K562 (cell line): Measurements from ENCODE around the gene TXNRD3. TPM values are rescaled to one million over a fixed set of nuclear protein-coding genes. Genes with fewer than 3 reads are reported as not detected.

Source experiments
- ATAC-seq: fragments of 200-7000 bp; cut with Tn5 transposase; 3 replicates; pipeline ENCODE4 v1.9.1; 2020; ENCODE audit warnings: moderate library complexity
- BruUV-seq: library from RNA; stranded (reverse); fragments of 400-500 nt; replicated peaks from 2 replicates; lab custom pipeline; 2021; lab: Mats Ljungman, UMichigan
- CTCF ChIA-PET: fragments of 300-600 bp; formaldehyde crosslinking; extraction: SDS; loops from one replicate; lab custom pipeline; 2021; ENCODE audit warnings: low intra/inter-chr PET ratio; lab: Yijun Ruan, JAX
- POLR2A ChIA-PET: fragments of 300-600, 350-650 bp; sonication (Branson Sonifier 250); formaldehyde crosslinking; extraction: SDS; loops from one replicate; lab custom pipeline; 2021; ENCODE audit warnings: antibody characterized with exemption, inconsistent platforms; lab: Yijun Ruan, JAX
- DNase-seq, 4 experiments: peaks; one replicate each; pipeline versions ENCODE4 v3.0.0 to v3.0.0-alpha.2; 2011 to 2018; ENCODE audit warnings: low spot score in 3 of 4, mixed read lengths in 3 of 4; ENCODE audit errors: extremely low read depth in 1 of 4
- FAIRE-seq: peaks from 2 replicates; lab custom pipeline; 2011; peaks lifted over from hg19 to GRCh38; lab: Jason Lieb, UNC
- H2AFZ ChIP-seq: 2 replicates; pipeline ENCODE4 v1.6.0; 2011; ENCODE audit warnings: low read depth, low read length, control low read depth, inconsistent platforms
- H3K27ac ChIP-seq: fragments of 200-600 bp; 3 replicates; pipeline ENCODE4 v1.8.0; 2011; ENCODE audit warnings: low read depth, mild to moderate bottlenecking, control low read depth, inconsistent platforms, low read length, moderate library complexity, mixed read lengths; ENCODE audit errors: extremely low read depth
- H3K27me3 ChIP-seq, 2 experiments: fragments of 300-600 bp in 1 of 2; 2 replicates in 1 of 2; 3 replicates in 1 of 2; pipeline versions ENCODE4 v1.6.0 to v1.8.0; 2011; ENCODE audit warnings: inconsistent platforms in 2 of 2, low read length in 2 of 2, mild to moderate bottlenecking in 1 of 2, mixed read lengths in 1 of 2, moderate library complexity in 1 of 2; ENCODE audit not compliant: control insufficient read depth in 2 of 2, insufficient read depth in 2 of 2
- H3K36me3 ChIP-seq: fragments of 300-600 bp; 3 replicates; pipeline ENCODE4 v1.8.0; 2011; ENCODE audit warnings: mild to moderate bottlenecking, low read length, inconsistent platforms; ENCODE audit not compliant: control insufficient read depth, insufficient read depth
- H3K4me1 ChIP-seq, 2 experiments: fragments of 200-600 bp in 1 of 2; replicated peaks in 1 of 2; 2 replicates in 1 of 2; 3 replicates in 1 of 2; pipeline versions ENCODE4 v1.5.1 to v1.8.0; 2011; ENCODE audit warnings: inconsistent platforms in 2 of 2, low read length in 2 of 2, mild to moderate bottlenecking in 1 of 2, mixed read lengths in 1 of 2, moderate library complexity in 1 of 2; ENCODE audit not compliant: control insufficient read depth in 2 of 2, insufficient read depth in 2 of 2
- H3K4me2 ChIP-seq: 2 replicates; pipeline ENCODE4 v1.6.1; 2011; ENCODE audit warnings: low read length, control low read depth, inconsistent platforms, mixed read lengths; ENCODE audit not compliant: insufficient read depth
- H3K4me3 ChIP-seq: fragments of 200-600 bp; sonication (generic), shearing (Covaris generic); 2 replicates; pipeline ENCODE4 v1.5.1; 2016; ENCODE audit warnings: control low read depth, inconsistent platforms
- H3K79me2 ChIP-seq: fragments of 200-600 bp; 3 replicates; pipeline ENCODE4 v1.8.0; 2011; ENCODE audit warnings: low read length, inconsistent platforms; ENCODE audit not compliant: control insufficient read depth, insufficient read depth
- H3K9ac ChIP-seq, 2 experiments: 2 replicates each; pipeline versions ENCODE4 v1.6.0 to v1.6.1; 2011; ENCODE audit warnings: low read depth in 2 of 2, low read length in 2 of 2, control low read depth in 1 of 2, inconsistent platforms in 1 of 2, mild to moderate bottlenecking in 1 of 2, mixed read lengths in 1 of 2; ENCODE audit not compliant: insufficient read depth in 1 of 2
- H3K9me1 ChIP-seq: one replicate; pipeline ENCODE4 v1.6.0; 2011; ENCODE audit warnings: inconsistent platforms, mild to moderate bottlenecking, low read length, moderate library complexity; ENCODE audit not compliant: control insufficient read depth, insufficient read depth
- H3K9me3 ChIP-seq: replicated peaks from 2 replicates; pipeline ENCODE4 v1.5.1; 2011; ENCODE audit warnings: low read depth, low read length, inconsistent platforms; ENCODE audit not compliant: control insufficient read depth, insufficient read depth
- H4K20me1 ChIP-seq: replicated peaks from 2 replicates; pipeline ENCODE4 v1.6.1; 2011; ENCODE audit warnings: low read length, inconsistent platforms, mixed read lengths; ENCODE audit not compliant: control insufficient read depth, insufficient read depth
- ETS2 ChIP-seq: IDR thresholded peaks from 2 replicates; pipeline ENCODE4 v1.6.1; 2016; ENCODE audit warnings: borderline replicate concordance, missing genetic modification characterization, mild to moderate bottlenecking, moderate library complexity, missing compliant biosample characterization; ENCODE audit not compliant: poor library complexity, severe bottlenecking
- KDM4B ChIP-seq, 2 experiments: fragments of 450-650 bp in 1 of 2; sonication (generic) in 1 of 2; IDR thresholded peaks; 2 replicates each; pipeline ENCODE4 v1.6.1; 2016 to 2017; ENCODE audit warnings: borderline replicate concordance in 2 of 2, antibody characterized with exemption in 1 of 2, low read depth in 1 of 2, mild to moderate bottlenecking in 1 of 2
- MBD2 ChIP-seq: sonication (generic); IDR thresholded peaks from 2 replicates; pipeline ENCODE4 v1.6.1; 2016; ENCODE audit warnings: low read depth, borderline replicate concordance
- POLR2H ChIP-seq: IDR thresholded peaks from 2 replicates; pipeline ENCODE4 v1.6.1; 2016; ENCODE audit warnings: missing genetic modification characterization, low read depth, mild to moderate bottlenecking, control low read depth, missing compliant biosample characterization, moderate library complexity
- ZNF75A ChIP-seq: fragments of 450-650 bp; formaldehyde crosslinking; IDR thresholded peaks from 2 replicates; pipeline ENCODE4 v1.4.0; 2020; ENCODE audit warnings: mild to moderate bottlenecking
- WGBS: fragments of 100-300 bp; shearing (Covaris generic); methylation state at CpG from one replicate; pipeline ENCODE4 v1.1.6; 2016; ENCODE audit warnings: low coverage, mixed read lengths; ENCODE audit not compliant: insufficient coverage; ENCODE audit errors: missing lambda C conversion rate; 5-methylcytosine and 5-hydroxymethylcytosine counted together
- in situ Hi-C: fragments of 300-500 bp; cut with MboI; formaldehyde crosslinking; loops from 4 replicates; pipeline ENCODE4 v1.15.0; 2018; ENCODE audit warnings: inconsistent platforms, mixed read lengths
- intact Hi-C: fragments of 100-400 bp; cut with micrococcal nuclease; formaldehyde crosslinking; loops from 2 replicates; pipeline ENCODE4 v1.14.2; 2022
- polyA plus RNA-seq, 8 experiments: library from polyadenylated mRNA; depleted of rRNA in 4 of 8; stranded (reverse) in 5 of 8; unstranded in 3 of 8; fragments of >200 nt; fragmentation: Nextera tagmentation in 2 of 8; fragmentation: Illumina TruSeq in 1 of 8; extraction: Ambion mirVana in 2 of 8; extraction: Trizol in 1 of 8; gene quantifications; 2 replicates each; pipeline versions ENCODE4 v1.2.1 to v1.2.3, GENCODE V29; 2011 to 2014; ENCODE audit warnings: inconsistent platforms in 1 of 8, missing spikeins in 1 of 8
- total RNA-seq, 7 experiments: library from RNA; depleted of rRNA in 6 of 7; stranded (reverse); fragments of >200 nt in 6 of 7; fragmentation: Illumina TruSeq in 2 of 7; extraction: Trizol in 2 of 7; gene quantifications; 2 replicates each; pipeline versions ENCODE4 v1.2.1 to v1.2.3, GENCODE V29; 2011 to 2021; ENCODE audit warnings: low replicate concordance in 1 of 7
- TF ChIP-seq, protein P1 (sequence below): IDR thresholded peaks from 2 replicates; pipeline ENCODE4 v1.6.1; 2014; ENCODE audit warnings: antibody characterized with exemption

Gene TXNRD3
- total and polyA plus RNA-seq, 9 of the 15 experiments (the other 6 are each of a cell fraction or from before 2014, with no cell fraction given): 0.96 to 2.3 (median 1.7) TPM

DNA sequence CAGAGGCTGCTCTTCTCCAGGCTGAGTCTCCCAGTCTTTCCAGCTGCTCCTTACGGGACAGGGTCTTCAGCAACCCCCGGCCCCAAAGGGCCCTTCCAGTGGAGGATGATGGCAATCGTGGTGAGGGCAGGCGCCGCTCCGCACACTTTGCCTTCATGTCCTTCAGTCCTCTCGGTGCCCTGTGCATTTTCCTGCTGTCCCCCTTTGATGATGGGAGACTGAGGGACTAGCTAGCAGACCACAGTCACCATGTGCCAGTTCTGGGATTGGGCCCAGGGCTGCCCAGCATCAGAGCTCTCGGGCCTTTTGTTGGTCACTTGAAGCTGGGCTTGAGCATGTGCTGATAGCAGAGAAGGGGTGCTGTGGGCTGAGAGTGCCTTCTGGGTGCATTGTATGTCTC is 8.8 kb upstream of the TXNRD3 start (continued):
- TF ChIP-seq ZNF75A (no peak), ETS2 (no peak), MBD2 (no peak)
- TF ChIP-seq, protein P1, sequence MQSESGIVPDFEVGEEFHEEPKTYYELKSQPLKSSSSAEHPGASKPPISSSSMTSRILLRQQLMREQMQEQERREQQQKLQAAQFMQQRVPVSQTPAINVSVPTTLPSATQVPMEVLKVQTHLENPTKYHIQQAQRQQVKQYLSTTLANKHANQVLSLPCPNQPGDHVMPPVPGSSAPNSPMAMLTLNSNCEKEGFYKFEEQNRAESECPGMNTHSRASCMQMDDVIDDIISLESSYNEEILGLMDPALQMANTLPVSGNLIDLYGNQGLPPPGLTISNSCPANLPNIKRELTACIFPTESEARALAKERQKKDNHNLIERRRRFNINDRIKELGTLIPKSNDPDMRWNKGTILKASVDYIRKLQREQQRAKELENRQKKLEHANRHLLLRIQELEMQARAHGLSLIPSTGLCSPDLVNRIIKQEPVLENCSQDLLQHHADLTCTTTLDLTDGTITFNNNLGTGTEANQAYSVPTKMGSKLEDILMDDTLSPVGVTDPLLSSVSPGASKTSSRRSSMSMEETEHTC: no peak

DNA sequence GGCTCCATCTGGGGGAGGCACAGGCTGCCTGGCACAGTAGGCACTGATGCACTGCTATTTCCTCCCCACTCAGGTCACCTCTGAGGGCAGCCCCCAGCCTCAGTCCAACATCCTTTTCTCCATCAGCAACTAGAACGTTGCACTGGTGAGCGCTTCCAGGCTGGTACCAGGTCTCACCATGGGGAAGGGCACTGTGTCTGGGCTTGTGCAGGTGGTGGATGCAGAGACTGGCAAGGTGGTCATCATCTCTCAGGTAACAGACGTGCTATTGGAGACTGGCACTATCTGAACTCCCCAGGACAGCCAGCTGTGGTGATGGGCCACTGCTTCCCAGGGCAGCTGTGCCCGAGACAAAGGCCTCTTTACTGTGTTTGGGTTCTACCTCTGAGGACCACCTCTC is 8.3 kb upstream of the TXNRD3 start:
- intact Hi-C loops (loop anchor here (10.0 kb wide), 1 partner anchor 138 kb away; the partner anchor contains the start of gene CHST13), in situ Hi-C loops (no loop called here)
- Histone ChIP-seq H3K4me3 (no peak overlapping the region), H3K9me1 (no peaks in the 10 kb centered on the region), H3K4me1 (no peaks in the 10 kb centered on the region), H3K4me2 (no peak overlapping the region), H3K27ac (no peak overlapping the region), H2AFZ (no peak overlapping the region), H4K20me1 (no peaks in the 10 kb centered on the region), H3K36me3 (no peaks in the 10 kb centered on the region), H3K9me3 (no peaks in the 10 kb centered on the region), H3K27me3 (peaks cover 0 to 45% of the 10 kb centered on the region in 2 experiments; a peak in 2 of 5 replicates), H3K79me2 (no peaks in the 10 kb centered on the region), H3K9ac (no peak overlapping the region)
- CTCF ChIA-PET: no interaction called here
- ATAC-seq (no peak), FAIRE-seq (no peak), DNase-seq (no peak)
- no TSS peak for BruUV-seq
- WGBS: 0% methylated on average over 4 of the region's 4 CpGs
- TF ChIP-seq KDM4B (IDR thresholded peaks at IDR 0.05; ENCODE audit: borderline replicate concordance in 2 of 2, low read depth in 1 of 2) (no peak), POLR2H (tag) (no peak)
- POLR2A ChIA-PET: no interaction called here
